ENCODE measurements around the gene CCDC183.
"Not testable (repeated sequence)": the region's sequence is repeated elsewhere in the genome, so short reads cannot be mapped to it uniquely, and the experiment has no call there.

The CCDC183 gene

GRCh38 chr9:136759436-136760325 lies 36.5 kb upstream of the CCDC183 start:
- no peak for FAIRE-seq
- no peak for DNase-seq (ENCODE audit: extremely low spot score, insufficient read length, low read depth)

- no peak for FAIRE-seq
- no peak for DNase-seq (ENCODE audit: extremely low spot score, insufficient read length, low read depth)
These were observed 35.7 kb upstream of the CCDC183 start for GRCh38 chr9:136760424-136760823.

- peak; percentile 82 for FAIRE-seq
- not testable (repeated sequence) for DNase-seq (ENCODE audit: extremely low spot score, insufficient read length, low read depth)
These were observed 35.1 kb upstream of the CCDC183 start for GRCh38 chr9:136760834-136761544.

GRCh38 chr9:136761545-136761981 lies 34.6 kb upstream of the CCDC183 start:
- no peak for FAIRE-seq
- DNase-seq (ENCODE audit: extremely low spot score, insufficient read length, low read depth): no peak

- FAIRE-seq: no peak
- DNase-seq (ENCODE audit: extremely low spot score, insufficient read length, low read depth): no peak
These were observed 33.9 kb upstream of the CCDC183 start for GRCh38 chr9:136762221-136762691.

- FAIRE-seq: no peak
- DNase-seq (ENCODE audit: extremely low spot score, insufficient read length, low read depth): no peak
These were observed 33.1 kb upstream of the CCDC183 start for GRCh38 chr9:136762915-136763648.

- FAIRE-seq (no peak), DNase-seq (ENCODE audit: extremely low spot score, insufficient read length, low read depth) (no peak)
These were observed 32.5 kb upstream of the CCDC183 start for GRCh38 chr9:136763649-136764035.

- no peak for DNase-seq (ENCODE audit: extremely low spot score, insufficient read length, low read depth)
These were observed 31.7 kb upstream of the CCDC183 start, which contains the start of gene LCN15 for GRCh38 chr9:136764301-136764891. TSS of gene LCN15 (minus strand) at chr9:136764518. CDS start at chr9:136764488, 30 bp downstream.

GRCh38 chr9:136765041-136765440 lies 31.1 kb upstream of the CCDC183 start:
- DNase-seq (ENCODE audit: extremely low spot score, insufficient read length, low read depth) (no peak), FAIRE-seq (no peak)

More at GRCh38 chr9:136764301-136764891, 31.7 kb upstream of the CCDC183 start, which contains the start of gene LCN15:
- no peak for FAIRE-seq

GRCh38 chr9:136765745-136766409 lies 30.3 kb upstream of the CCDC183 start:
- FAIRE-seq: peak; percentile 81
- not testable (repeated sequence) for DNase-seq (ENCODE audit: extremely low spot score, insufficient read length, low read depth)

GRCh38 chr9:136766410-136767120 lies 29.6 kb upstream of the CCDC183 start:
- DNase-seq (ENCODE audit: extremely low spot score, insufficient read length, low read depth): not testable (repeated sequence)
- peak; percentile 83 for FAIRE-seq

- DNase-seq (ENCODE audit: extremely low spot score, insufficient read length, low read depth): no peak
- no peak for FAIRE-seq
These were observed 26.4 kb upstream of the CCDC183 start for GRCh38 chr9:136769710-136770191.

GRCh38 chr9:136771907-136772415 lies 24.2 kb upstream of the CCDC183 start:
- FAIRE-seq: no peak
- no peak for DNase-seq (ENCODE audit: extremely low spot score, insufficient read length, low read depth)

GRCh38 chr9:136773386-136774044 lies 22.6 kb upstream of the CCDC183 start:
- FAIRE-seq: peak; percentile 24
- DNase-seq (ENCODE audit: extremely low spot score, insufficient read length, low read depth): no peak

GRCh38 chr9:136774416-136775045 lies 21.6 kb upstream of the CCDC183 start:
- no peak for FAIRE-seq
- no peak for DNase-seq (ENCODE audit: extremely low spot score, insufficient read length, low read depth)

- DNase-seq (ENCODE audit: extremely low spot score, insufficient read length, low read depth) (no peak), FAIRE-seq (no peak)
These were observed 20.9 kb upstream of the CCDC183 start for GRCh38 chr9:136775191-136775590.

GRCh38 chr9:136776947-136777346 lies 19.2 kb upstream of the CCDC183 start:
- FAIRE-seq (no peak), DNase-seq (ENCODE audit: extremely low spot score, insufficient read length, low read depth) (no peak)
